ENCODE data around the gene CBR1.

Gene CBR1

GRCh38 chr21:36087362-36088138 is 17.7 kb downstream of the CBR1 start:
- no peaks in the 10 kb centered on the region for H4K20me1 ChIP-seq (ENCODE audit: low read depth, low read length)
- H2AFZ ChIP-seq (ENCODE audit: low read depth, low read length, severe bottlenecking): no peak overlapping the region
- no peaks in the 10 kb centered on the region for H3K27me3 ChIP-seq (ENCODE audit: low read length)
- no peak overlapping the region for H3K4me3 ChIP-seq (ENCODE audit: insufficient read depth, low read length, poor library complexity, severe bottlenecking)
- H3K9me2 ChIP-seq (replicated peaks; ENCODE audit: insufficient read depth, low read length): no peaks in the 10 kb centered on the region
- no peaks in the 10 kb centered on the region for H3K79me2 ChIP-seq (ENCODE audit: insufficient read depth, low read length)
- TF ChIP-seq EZH2phosphoT487 (conservative IDR thresholded peaks at IDR 0.05; ENCODE audit: low read length) (no peak), CTCF (IDR thresholded peaks at IDR 0.05; ENCODE audit: insufficient read depth, low read length, poor library complexity, severe bottlenecking) (peak; percentile 25)
- no peaks in the 10 kb centered on the region for H3K9me3 ChIP-seq (ENCODE audit: insufficient read depth, low read length)
- no peak overlapping the region for H3K4me2 ChIP-seq (ENCODE audit: low read depth, low read length, poor library complexity, severe bottlenecking)
- no peaks in the 10 kb centered on the region for H3K36me3 ChIP-seq (ENCODE audit: low read length)
- H3F3A ChIP-seq (ENCODE audit: insufficient read depth): no peaks in the 10 kb centered on the region
- no peak overlapping the region for H3K27ac ChIP-seq (ENCODE audit: low read depth, low read length)
- no peak overlapping the region for H3K9ac ChIP-seq (ENCODE audit: low read length)

GRCh38 chr21:36089946-36090345 is 20.1 kb downstream of the CBR1 start:
- H3K9ac ChIP-seq (ENCODE audit: low read length): no peak overlapping the region
- H3K27ac ChIP-seq (ENCODE audit: low read depth, low read length): no peak overlapping the region

GRCh38 chr21:36092681-36093080 is 22.9 kb downstream of the CBR1 start:
- Histone ChIP-seq H4K20me1 (ENCODE audit: low read depth, low read length) (no peaks in the 10 kb centered on the region), H3K9ac (ENCODE audit: low read length) (no peak overlapping the region), H3K27ac (ENCODE audit: low read depth, low read length) (no peak overlapping the region), H3K4me2 (ENCODE audit: low read depth, low read length, poor library complexity, severe bottlenecking) (no peak overlapping the region), H3K9me2 (replicated peaks; ENCODE audit: insufficient read depth, low read length) (no peaks in the 10 kb centered on the region), H3K36me3 (ENCODE audit: low read length) (no peaks in the 10 kb centered on the region), H3F3A (ENCODE audit: insufficient read depth) (no peaks in the 10 kb centered on the region), H3K27me3 (ENCODE audit: low read length) (0 out of 2 replicates have a peak, but pooled peaks cover 3% of the 10 kb centered on the region), H3K79me2 (ENCODE audit: insufficient read depth, low read length) (no peaks in the 10 kb centered on the region), H2AFZ (ENCODE audit: low read depth, low read length, severe bottlenecking) (no peak overlapping the region), H3K9me3 (ENCODE audit: insufficient read depth, low read length) (peaks cover 10% of the 10 kb centered on the region; the same call in 1 of the 2 replicates), H3K4me3 (ENCODE audit: insufficient read depth, low read length, poor library complexity, severe bottlenecking) (no peak overlapping the region)
- TF ChIP-seq EZH2phosphoT487 (conservative IDR thresholded peaks at IDR 0.05; ENCODE audit: low read length) (no peak), CTCF (IDR thresholded peaks at IDR 0.05; ENCODE audit: insufficient read depth, low read length, poor library complexity, severe bottlenecking) (no peak)

More at GRCh38 chr21:36089946-36090345, 20.1 kb downstream of the CBR1 start:
- no peaks in the 10 kb centered on the region for H4K20me1 ChIP-seq (ENCODE audit: low read depth, low read length)
- TF ChIP-seq EZH2phosphoT487 (conservative IDR thresholded peaks at IDR 0.05; ENCODE audit: low read length): no peak
- H3K4me2 ChIP-seq (ENCODE audit: low read depth, low read length, poor library complexity, severe bottlenecking): no peak overlapping the region
- no peak overlapping the region for H3K4me3 ChIP-seq (ENCODE audit: insufficient read depth, low read length, poor library complexity, severe bottlenecking)
- no peak overlapping the region for H2AFZ ChIP-seq (ENCODE audit: low read depth, low read length, severe bottlenecking)
- peaks cover 10% of the 10 kb centered on the region; the same call in 1 of the 2 replicates for H3K9me3 ChIP-seq (ENCODE audit: insufficient read depth, low read length)
- H3F3A ChIP-seq (ENCODE audit: insufficient read depth): no peaks in the 10 kb centered on the region
- H3K36me3 ChIP-seq (ENCODE audit: low read length): no peaks in the 10 kb centered on the region
- 0 out of 2 replicates have a peak, but pooled peaks cover 3% of the 10 kb centered on the region for H3K27me3 ChIP-seq (ENCODE audit: low read length)
- H3K9me2 ChIP-seq (replicated peaks; ENCODE audit: insufficient read depth, low read length): no peaks in the 10 kb centered on the region
- no peaks in the 10 kb centered on the region for H3K79me2 ChIP-seq (ENCODE audit: insufficient read depth, low read length)

GRCh38 chr21:36093512-36093911 is 23.7 kb downstream of the CBR1 start:
- Histone ChIP-seq H3K9ac (ENCODE audit: low read length) (no peak overlapping the region), H3F3A (ENCODE audit: insufficient read depth) (no peaks in the 10 kb centered on the region), H2AFZ (ENCODE audit: low read depth, low read length, severe bottlenecking) (no peak overlapping the region), H3K9me2 (replicated peaks; ENCODE audit: insufficient read depth, low read length) (no peaks in the 10 kb centered on the region), H3K27ac (ENCODE audit: low read depth, low read length) (no peak overlapping the region), H3K79me2 (ENCODE audit: insufficient read depth, low read length) (no peaks in the 10 kb centered on the region), H3K36me3 (ENCODE audit: low read length) (no peaks in the 10 kb centered on the region), H3K9me3 (ENCODE audit: insufficient read depth, low read length) (peaks cover 10% of the 10 kb centered on the region; the same call in 1 of the 2 replicates), H3K27me3 (ENCODE audit: low read length) (0 out of 2 replicates have a peak, but pooled peaks cover 3% of the 10 kb centered on the region), H3K4me3 (ENCODE audit: insufficient read depth, low read length, poor library complexity, severe bottlenecking) (no peak overlapping the region), H4K20me1 (ENCODE audit: low read depth, low read length) (no peaks in the 10 kb centered on the region), H3K4me2 (ENCODE audit: low read depth, low read length, poor library complexity, severe bottlenecking) (no peak overlapping the region)
- TF ChIP-seq CTCF (IDR thresholded peaks at IDR 0.05; ENCODE audit: insufficient read depth, low read length, poor library complexity, severe bottlenecking) (no peak), EZH2phosphoT487 (conservative IDR thresholded peaks at IDR 0.05; ENCODE audit: low read length) (no peak)

Measured in SU-DHL-6 (cell line).